ENCODE results near the gene ZNF84. TPM values are rescaled to one million over a fixed set of nuclear protein-coding genes. Genes with fewer than 3 reads are reported as not detected.

The ZNF84 gene
- total and polyA plus RNA-seq, 2 experiments from 2014 or later, result 22.5 to 29.2 TPM

- TF ChIP-seq CTCF (IDR thresholded peaks at IDR 0.05; ENCODE audit: low read depth, low read length), result no peak
- no peaks in the 10 kb centered on the region for H3K4me1 ChIP-seq (ENCODE audit: low read depth)
- H3K36me3 ChIP-seq, result peaks cover 2% of the 10 kb centered on the region
- peaks cover 36% of the 10 kb centered on the region for H3K9me3 ChIP-seq (ENCODE audit: low read depth)
- H3K4me3 ChIP-seq, result no peak overlapping the region
- DNase-seq (ENCODE audit: low read depth in 1 of 2, low spot score in 1 of 2), result no peak
- H3K27ac ChIP-seq, result no peak overlapping the region
- no peaks in the 10 kb centered on the region for H3K27me3 ChIP-seq
Measured at GRCh38 chr12:133063556-133063955, 26.2 kb downstream of the ZNF84 start.

GRCh38 chr12:133073836-133074235 is 36.5 kb downstream of the ZNF84 start:
- H3K9me3 ChIP-seq (ENCODE audit: low read depth), result peaks cover 3% of the 10 kb centered on the region

GRCh38 chr12:133080026-133080367 is 42.7 kb downstream of the ZNF84 start:
- DNase-seq (ENCODE audit: low read depth in 1 of 2, low spot score in 1 of 2), result peak; percentile 99 to 100
- Histone ChIP-seq H3K27ac (peak overlapping the region; percentile 99), H3K9me3 (ENCODE audit: low read depth) (no peaks in the 10 kb centered on the region), H3K27me3 (no peaks in the 10 kb centered on the region), H3K4me3 (peak overlapping the region; percentile 72), H3K4me1 (ENCODE audit: low read depth) (no peaks in the 10 kb centered on the region), H3K36me3 (peaks cover 22% of the 10 kb centered on the region)
- no peak for TF ChIP-seq CTCF (IDR thresholded peaks at IDR 0.05; ENCODE audit: low read depth, low read length)

More at GRCh38 chr12:133073836-133074235, 36.5 kb downstream of the ZNF84 start:
- TF ChIP-seq CTCF (IDR thresholded peaks at IDR 0.05; ENCODE audit: low read depth, low read length), result no peak
- DNase-seq (ENCODE audit: low read depth in 1 of 2, low spot score in 1 of 2), result no peak
- no peaks in the 10 kb centered on the region for H3K27me3 ChIP-seq
- no peak overlapping the region for H3K4me3 ChIP-seq
- H3K27ac ChIP-seq, result no peak overlapping the region
- H3K36me3 ChIP-seq, result no peaks in the 10 kb centered on the region
- H3K4me1 ChIP-seq (ENCODE audit: low read depth), result no peaks in the 10 kb centered on the region

GRCh38 chr12:133080368-133081158 is 43.3 kb downstream of the ZNF84 start, which contains the start of gene ZNF140:
Gene ZNF140 (plus strand): TSS chr12:133080923. CDS start chr12:133081321, 398 bp downstream.
- peak; percentile 99 for DNase-seq (ENCODE audit: low read depth in 1 of 2, low spot score in 1 of 2)
- Histone ChIP-seq H3K4me1 (ENCODE audit: low read depth) (no peaks in the 10 kb centered on the region), H3K27me3 (no peaks in the 10 kb centered on the region), H3K27ac (peak within 1 kb of the TSS; percentile 99), H3K4me3 (peak within 1 kb of the TSS; percentile 72), H3K9me3 (ENCODE audit: low read depth) (no peaks in the 10 kb centered on the region), H3K36me3 (peaks cover 28% of the 10 kb centered on the region)
- peak; percentile 18 for TF ChIP-seq CTCF (IDR thresholded peaks at IDR 0.05; ENCODE audit: low read depth, low read length)

- no peaks in the 10 kb centered on the region for H3K4me1 ChIP-seq (ENCODE audit: low read depth)
- H3K36me3 ChIP-seq, result peaks cover 35% of the 10 kb centered on the region
- H3K4me3 ChIP-seq, result peak overlapping the region; percentile 72
- DNase-seq (ENCODE audit: low read depth in 1 of 2, low spot score in 1 of 2), result no peak
- H3K9me3 ChIP-seq (ENCODE audit: low read depth), result no peaks in the 10 kb centered on the region
- H3K27ac ChIP-seq, result peak overlapping the region; percentile 99
- no peak for TF ChIP-seq CTCF (IDR thresholded peaks at IDR 0.05; ENCODE audit: low read depth, low read length)
- H3K27me3 ChIP-seq, result no peaks in the 10 kb centered on the region
Measured at GRCh38 chr12:133081159-133081780, 44.0 kb downstream of the ZNF84 start.

Data from cardiac muscle cell (in vitro differentiated cells and primary cell).